HG02610 (cell line): Measurements from ENCODE around the gene ATP6V1A.
"Not testable (repeated sequence)": the region's sequence is repeated elsewhere in the genome, so short reads cannot be mapped to it uniquely, and the experiment has no call there.

ENCODE experiments used
- ATAC-seq: cut with Tn5 transposase; IDR thresholded peaks from one replicate; pipeline ENCODE4 v1.9.1; 2021; ENCODE audit warnings: mild to moderate bottlenecking, moderate library complexity; ENCODE audit not compliant: unreplicated experiment

ATP6V1A gene

GRCh38 chr3:113812854-113813253, 66.0 kb downstream of the ATP6V1A start:
- ATAC-seq, result no peak

- ATAC-seq, result no peak
These were observed 73.0 kb downstream of the ATP6V1A start for GRCh38 chr3:113819866-113820265.

GRCh38 chr3:113825090-113825489, 78.3 kb downstream of the ATP6V1A start:
- ATAC-seq, result peak; percentile 93

- no peak for ATAC-seq
These were observed 81.8 kb downstream of the ATP6V1A start for GRCh38 chr3:113828600-113828999.

- no peak for ATAC-seq
These were observed 82.9 kb downstream of the ATP6V1A start for GRCh38 chr3:113829576-113830354.

- no peak for ATAC-seq
These were observed 84.2 kb downstream of the ATP6V1A start for GRCh38 chr3:113831103-113831355.

GRCh38 chr3:113832477-113833164, 85.8 kb downstream of the ATP6V1A start:
- peak; percentile 62 for ATAC-seq

- no peak for ATAC-seq
These were observed 88.1 kb downstream of the ATP6V1A start for GRCh38 chr3:113834983-113835382.

- ATAC-seq, result peak; percentile 96
These were observed 91.9 kb downstream of the ATP6V1A start, which contains the start of gene GRAMD1C for GRCh38 chr3:113838631-113839209. Gene GRAMD1C, plus strand, starts transcription at chr3:113838788. Its CDS starts 122 bp downstream, at chr3:113838910.

GRCh38 chr3:113839551-113839950, 92.7 kb downstream of the ATP6V1A start:
- no peak for ATAC-seq

- no peak for ATAC-seq
These were observed 97.9 kb downstream of the ATP6V1A start for GRCh38 chr3:113844622-113845222.

- ATAC-seq, result no peak
These were observed 100.4 kb downstream of the ATP6V1A start for GRCh38 chr3:113847247-113847646.

GRCh38 chr3:113847664-113848461, 101.0 kb downstream of the ATP6V1A start:
- ATAC-seq, result no peak

- not testable (repeated sequence) for ATAC-seq
These were observed 102.2 kb downstream of the ATP6V1A start for GRCh38 chr3:113849071-113849470.

GRCh38 chr3:113849841-113850240, 103.0 kb downstream of the ATP6V1A start:
- ATAC-seq, result not testable (repeated sequence)

GRCh38 chr3:113850391-113850790, 103.6 kb downstream of the ATP6V1A start:
- not testable (repeated sequence) for ATAC-seq

- ATAC-seq, result no peak
These were observed 105.7 kb downstream of the ATP6V1A start for GRCh38 chr3:113852506-113852905.
